Measurements from ENCODE around the gene FAM168B. TPM values are rescaled to one million over a fixed set of nuclear protein-coding genes. Genes with fewer than 3 reads are reported as not detected.

FAM168B gene
- total and polyA plus RNA-seq, 2 of the 13 experiments (the other 11 are each of a cell fraction or from before 2014, with no cell fraction given) = 64.5 to 113 TPM

GRCh38 chr2:131123192-131123591, 29.9 kb upstream of the FAM168B start:
- in situ Hi-C loops (cut with HindIII; ENCODE audit: extremely low pct_ligation_motif_present, low pct_unique_long_range_greater_than_20kb) = no loop called here
- Histone ChIP-seq H3K9ac (ENCODE audit: insufficient read depth, low read depth, low read length) (no peak overlapping the region), H2AFZ (ENCODE audit: low read length) (no peak overlapping the region), H3K27ac (ENCODE audit: extremely low read length, insufficient read depth, low read length) (no peak overlapping the region), H3K27me3 (ENCODE audit: control insufficient read depth in 1 of 2, insufficient read depth in 2 of 2, low read length in 2 of 2) (no peaks in the 10 kb centered on the region), H3K79me2 (ENCODE audit: insufficient read depth, low read length) (peaks cover 55% of the 10 kb centered on the region), H3K9me3 (ENCODE audit: low read length) (no peaks in the 10 kb centered on the region), H3K4me1 (ENCODE audit: insufficient read depth, low read length) (peaks cover 7% of the 10 kb centered on the region), H3K36me3 (replicated peaks in 1 of 2; ENCODE audit: control insufficient read depth in 1 of 2, insufficient read depth in 2 of 2, low read length in 2 of 2) (peaks cover 22 to 53% of the 10 kb centered on the region in 2 experiments), H3K4me2 (ENCODE audit: low read depth, low read length) (no peak overlapping the region), H3K4me3 (replicated peaks in 1 of 3; ENCODE audit: insufficient read depth in 1 of 3, low read depth in 2 of 3, low read length in 3 of 3) (no peak overlapping the region), H4K20me1 (ENCODE audit: insufficient read depth, low read length) (peaks cover 28% of the 10 kb centered on the region; the same call in 1 of the 2 replicates)
- BruUV-seq (replicated peaks) = no TSS peak
- DNase-seq (ENCODE audit: low spot score) (no peak), FAIRE-seq (no peak), ATAC-seq (no peak)
- intact Hi-C loops (cut with micrococcal nuclease; ENCODE audit: unreplicated experiment) = no loop called here
- POLR2A ChIA-PET = no interaction called here
- WGBS (ENCODE audit: low lambda C conversion rate) = 97% methylated on average over 3 of the region's 3 CpGs
- no peak for TF ChIP-seq GTF3A (CRISPR knock-in tag; conservative IDR thresholded peaks at IDR 0.05)
- TF ChIP-seq, protein P1, sequence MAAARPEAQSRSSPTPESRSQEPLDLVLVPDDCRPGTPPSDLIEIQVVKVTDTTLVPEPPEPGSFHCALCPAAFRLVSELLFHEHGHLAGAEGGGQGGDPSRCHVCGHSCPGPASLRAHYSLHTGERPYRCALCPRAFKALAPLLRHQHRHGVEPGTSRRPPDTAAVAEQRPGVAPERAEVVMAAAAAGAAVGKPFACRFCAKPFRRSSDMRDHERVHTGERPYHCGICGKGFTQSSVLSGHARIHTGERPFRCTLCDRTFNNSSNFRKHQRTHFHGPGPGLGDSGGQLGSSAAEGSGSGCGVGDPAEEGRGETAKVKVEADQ (CRISPR knock-in tag; IDR thresholded peaks at IDR 0.05; ENCODE audit: borderline replicate concordance) = no peak
- TF ChIP-seq, protein P2, sequence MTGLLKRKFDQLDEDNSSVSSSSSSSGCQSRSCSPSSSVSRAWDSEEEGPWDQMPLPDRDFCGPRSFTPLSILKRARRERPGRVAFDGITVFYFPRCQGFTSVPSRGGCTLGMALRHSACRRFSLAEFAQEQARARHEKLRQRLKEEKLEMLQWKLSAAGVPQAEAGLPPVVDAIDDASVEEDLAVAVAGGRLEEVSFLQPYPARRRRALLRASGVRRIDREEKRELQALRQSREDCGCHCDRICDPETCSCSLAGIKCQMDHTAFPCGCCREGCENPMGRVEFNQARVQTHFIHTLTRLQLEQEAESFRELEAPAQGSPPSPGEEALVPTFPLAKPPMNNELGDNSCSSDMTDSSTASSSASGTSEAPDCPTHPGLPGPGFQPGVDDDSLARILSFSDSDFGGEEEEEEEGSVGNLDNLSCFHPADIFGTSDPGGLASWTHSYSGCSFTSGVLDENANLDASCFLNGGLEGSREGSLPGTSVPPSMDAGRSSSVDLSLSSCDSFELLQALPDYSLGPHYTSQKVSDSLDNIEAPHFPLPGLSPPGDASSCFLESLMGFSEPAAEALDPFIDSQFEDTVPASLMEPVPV (CRISPR knock-in tag; IDR thresholded peaks at IDR 0.05) = no peak
- no peak for TF ChIP-seq ARID5B (CRISPR knock-in tag; IDR thresholded peaks at IDR 0.05)
- CTCF ChIA-PET (ENCODE audit: low intra/inter-chr PET ratio, low total read pairs) = no interaction called here

Data from HepG2 (cell line).